DOHH2 (cell line): ENCODE data around the gene PRDM5.

Experiments
- H3F3A ChIP-seq: fragments of 200-600 bp; sonication (generic), shearing (Covaris generic); 2 replicates; pipeline ENCODE4 v1.6.0; 2016; ENCODE audit warnings: antibody characterized with exemption, mild to moderate bottlenecking; ENCODE audit not compliant: control insufficient read depth, insufficient read depth
- H3K27ac ChIP-seq: fragments of 200-600 bp; sonication (generic); 2 replicates; pipeline ENCODE4 v1.5.1; 2014; ENCODE audit warnings: low read depth, mild to moderate bottlenecking, low read length, moderate library complexity
- H3K27me3 ChIP-seq: fragments of 200-600 bp; sonication (generic); 2 replicates; pipeline ENCODE4 v1.6.1; 2014; ENCODE audit warnings: mild to moderate bottlenecking, low read length, mixed read lengths; ENCODE audit not compliant: control insufficient read depth
- H3K36me3 ChIP-seq: fragments of 200-600 bp; sonication (generic); 2 replicates; pipeline ENCODE4 v1.6.1; 2014; ENCODE audit warnings: mild to moderate bottlenecking, low read length, moderate library complexity, mixed read lengths; ENCODE audit not compliant: control insufficient read depth
- H3K4me1 ChIP-seq: fragments of 200-600 bp; sonication (generic); 2 replicates; pipeline ENCODE4 v1.6.1; 2014; ENCODE audit warnings: mild to moderate bottlenecking, low read length, mixed read lengths; ENCODE audit not compliant: control insufficient read depth
- H3K4me2 ChIP-seq: fragments of 200-600 bp; sonication (generic); 2 replicates; pipeline ENCODE4 v1.6.0; 2014; ENCODE audit warnings: mild to moderate bottlenecking, low read length, moderate library complexity
- H3K4me3 ChIP-seq: fragments of 200-600 bp; sonication (generic); 2 replicates; pipeline ENCODE4 v1.5.1; 2014; ENCODE audit warnings: mild to moderate bottlenecking, low read length, mixed read lengths
- H3K79me2 ChIP-seq: fragments of 200-600 bp; sonication (generic); 2 replicates; pipeline ENCODE4 v1.6.1; 2014; ENCODE audit warnings: mild to moderate bottlenecking, low read length, mixed read lengths; ENCODE audit not compliant: control insufficient read depth
- H3K9me2 ChIP-seq: fragments of 200-600 bp; sonication (generic); replicated peaks from 2 replicates; pipeline ENCODE4 v1.6.1; 2014; ENCODE audit warnings: mild to moderate bottlenecking, low read length, mixed read lengths; ENCODE audit not compliant: control insufficient read depth
- H3K9me3 ChIP-seq: fragments of 200-600 bp; sonication (generic); 2 replicates; pipeline ENCODE4 v1.6.1; 2014; ENCODE audit warnings: antibody characterized with exemption, low read length, mixed read lengths; ENCODE audit not compliant: control insufficient read depth, insufficient read depth
- H4K20me1 ChIP-seq: fragments of 200-600 bp; sonication (generic); 2 replicates; pipeline ENCODE4 v1.6.0; 2014; ENCODE audit warnings: low read depth, mild to moderate bottlenecking, antibody characterized with exemption, low read length, moderate library complexity; ENCODE audit not compliant: control insufficient read depth, insufficient read depth
- EZH2phosphoT487 ChIP-seq: fragments of 200-600 bp; sonication (generic); IDR thresholded peaks from 2 replicates; pipeline ENCODE4 v1.6.1; 2017; ENCODE audit warnings: borderline replicate concordance, mild to moderate bottlenecking, antibody characterized with exemption, low read length, moderate library complexity, mixed read lengths
- TF ChIP-seq, protein P1 (sequence below): fragments of 200-600 bp; sonication (generic); IDR thresholded peaks from one replicate; pipeline ENCODE4 v1.5.1; 2014; ENCODE audit warnings: antibody characterized with exemption, mild to moderate bottlenecking, low read depth, low read length; ENCODE audit not compliant: poor library complexity, severe bottlenecking

PRDM5 gene

DNA sequence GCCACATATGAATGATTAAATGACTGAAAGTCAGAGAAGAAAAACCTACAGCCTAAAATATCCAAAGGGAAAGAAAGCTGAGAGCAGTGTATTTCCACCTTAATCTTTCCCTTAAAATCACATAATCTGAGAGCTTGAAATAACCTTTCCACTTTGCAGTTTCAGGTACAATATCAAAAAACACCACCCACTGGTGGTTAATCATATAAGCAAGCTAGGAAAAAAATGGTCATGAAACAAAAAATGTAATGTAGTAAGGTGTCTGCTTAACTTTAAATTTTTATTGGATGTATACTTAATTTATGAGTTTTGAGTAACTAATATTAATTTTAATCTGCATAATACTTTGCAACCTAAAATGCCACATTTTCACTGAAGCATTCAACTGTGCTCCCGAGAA is 3.2 kb downstream of the PRDM5 start:
- Histone ChIP-seq H3K79me2 (no peaks in the 10 kb centered on the region), H3K4me2 (no peak overlapping the region), H4K20me1 (no peaks in the 10 kb centered on the region), H3K27ac (no peak overlapping the region), H3K9me2 (no peaks in the 10 kb centered on the region), H3K4me1 (no peaks in the 10 kb centered on the region), H3K9me3 (no peaks in the 10 kb centered on the region), H3K36me3 (no peaks in the 10 kb centered on the region), H3K4me3 (no peak overlapping the region), H3F3A (no peaks in the 10 kb centered on the region), H3K27me3 (no peaks in the 10 kb centered on the region)
- TF ChIP-seq EZH2phosphoT487: no peak
- TF ChIP-seq, protein P1, sequence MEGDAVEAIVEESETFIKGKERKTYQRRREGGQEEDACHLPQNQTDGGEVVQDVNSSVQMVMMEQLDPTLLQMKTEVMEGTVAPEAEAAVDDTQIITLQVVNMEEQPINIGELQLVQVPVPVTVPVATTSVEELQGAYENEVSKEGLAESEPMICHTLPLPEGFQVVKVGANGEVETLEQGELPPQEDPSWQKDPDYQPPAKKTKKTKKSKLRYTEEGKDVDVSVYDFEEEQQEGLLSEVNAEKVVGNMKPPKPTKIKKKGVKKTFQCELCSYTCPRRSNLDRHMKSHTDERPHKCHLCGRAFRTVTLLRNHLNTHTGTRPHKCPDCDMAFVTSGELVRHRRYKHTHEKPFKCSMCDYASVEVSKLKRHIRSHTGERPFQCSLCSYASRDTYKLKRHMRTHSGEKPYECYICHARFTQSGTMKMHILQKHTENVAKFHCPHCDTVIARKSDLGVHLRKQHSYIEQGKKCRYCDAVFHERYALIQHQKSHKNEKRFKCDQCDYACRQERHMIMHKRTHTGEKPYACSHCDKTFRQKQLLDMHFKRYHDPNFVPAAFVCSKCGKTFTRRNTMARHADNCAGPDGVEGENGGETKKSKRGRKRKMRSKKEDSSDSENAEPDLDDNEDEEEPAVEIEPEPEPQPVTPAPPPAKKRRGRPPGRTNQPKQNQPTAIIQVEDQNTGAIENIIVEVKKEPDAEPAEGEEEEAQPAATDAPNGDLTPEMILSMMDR: no peak

DNA sequence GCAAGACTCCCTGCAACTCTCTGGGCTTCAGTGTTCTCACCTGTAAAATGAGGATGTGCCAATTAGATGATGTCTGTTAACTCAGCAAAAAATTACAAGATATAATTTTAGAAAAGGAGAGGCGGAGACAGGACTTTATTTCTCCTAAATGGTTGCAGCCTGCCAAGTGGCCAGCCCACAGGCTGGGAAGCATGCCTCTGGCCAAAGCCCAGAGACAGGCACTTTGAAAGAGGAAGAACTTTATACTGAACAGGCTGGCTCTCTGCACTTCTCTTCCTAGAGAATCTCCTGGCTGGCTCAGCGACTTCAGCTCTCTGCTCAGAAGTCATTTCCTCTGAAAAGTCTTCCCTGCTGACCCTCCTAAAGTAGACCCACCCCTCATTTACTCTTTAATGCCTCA is 3.7 kb downstream of the PRDM5 start:
- H4K20me1 ChIP-seq: no peaks in the 10 kb centered on the region
- no peaks in the 10 kb centered on the region for H3K4me1 ChIP-seq
- no peak overlapping the region for H3K4me2 ChIP-seq
- H3K27ac ChIP-seq: no peak overlapping the region
- no peaks in the 10 kb centered on the region for H3K36me3 ChIP-seq
- no peaks in the 10 kb centered on the region for H3K79me2 ChIP-seq
- no peak for TF ChIP-seq EZH2phosphoT487
- TF ChIP-seq, protein P1: no peak
- H3K9me2 ChIP-seq: no peaks in the 10 kb centered on the region
- H3F3A ChIP-seq: no peaks in the 10 kb centered on the region
- H3K4me3 ChIP-seq: no peak overlapping the region
- no peaks in the 10 kb centered on the region for H3K27me3 ChIP-seq
- no peaks in the 10 kb centered on the region for H3K9me3 ChIP-seq

DNA sequence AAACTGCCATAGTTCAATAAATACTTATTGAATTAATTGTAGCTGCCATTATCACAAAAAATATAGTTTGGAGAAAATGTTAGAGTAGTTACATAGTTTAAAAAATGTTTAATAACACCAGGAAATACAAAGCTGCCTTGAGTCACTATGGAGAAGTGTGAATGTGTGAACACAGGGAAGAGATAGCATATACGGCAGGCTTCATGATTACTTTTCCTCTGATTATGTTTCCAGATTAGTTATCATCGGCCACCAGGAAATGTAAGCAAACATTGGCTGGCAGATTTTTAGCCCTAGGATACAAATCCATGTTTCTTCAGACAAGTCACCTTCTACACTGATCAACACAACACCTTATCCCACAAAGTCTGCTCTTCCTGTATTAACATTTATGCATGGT is 4.4 kb downstream of the PRDM5 start:
- Histone ChIP-seq H3K4me2 (no peak overlapping the region), H3K9me3 (no peaks in the 10 kb centered on the region), H3K27ac (no peak overlapping the region), H3K36me3 (no peaks in the 10 kb centered on the region), H4K20me1 (no peaks in the 10 kb centered on the region), H3K79me2 (no peaks in the 10 kb centered on the region), H3K27me3 (no peaks in the 10 kb centered on the region), H3K9me2 (no peaks in the 10 kb centered on the region), H3F3A (no peaks in the 10 kb centered on the region), H3K4me3 (no peak overlapping the region), H3K4me1 (no peaks in the 10 kb centered on the region)
- TF ChIP-seq EZH2phosphoT487: no peak
- TF ChIP-seq, protein P1: no peak

DNA sequence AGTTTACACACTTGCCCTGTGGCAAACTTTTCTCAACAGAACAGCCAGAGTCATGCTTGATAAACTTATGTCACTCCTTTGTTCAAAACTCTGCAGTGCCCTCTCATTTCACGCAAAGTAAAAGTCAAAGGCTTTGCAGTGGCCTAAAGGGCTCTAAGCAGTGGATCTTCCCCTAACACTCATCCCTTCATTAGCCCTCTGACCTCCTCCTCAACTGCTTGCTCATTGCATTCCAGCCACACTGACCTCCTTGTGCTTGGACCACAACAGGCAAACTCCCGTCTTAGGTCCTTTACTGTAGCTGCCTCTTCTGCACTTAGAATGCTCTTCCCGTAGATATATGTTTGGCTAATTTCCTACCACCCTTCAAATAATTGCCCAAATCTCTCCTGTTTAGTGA is 5.6 kb downstream of the PRDM5 start:
- TF ChIP-seq, protein P1: no peak
- TF ChIP-seq EZH2phosphoT487: no peak
- no peaks in the 10 kb centered on the region for H3K36me3 ChIP-seq
- no peak overlapping the region for H3K4me2 ChIP-seq
- H3K27ac ChIP-seq: no peak overlapping the region
- H3K27me3 ChIP-seq: no peaks in the 10 kb centered on the region
- H3K4me1 ChIP-seq: no peaks in the 10 kb centered on the region
- H3K9me2 ChIP-seq: no peaks in the 10 kb centered on the region
- H3K9me3 ChIP-seq: no peaks in the 10 kb centered on the region
- H3K79me2 ChIP-seq: no peaks in the 10 kb centered on the region
- H3K4me3 ChIP-seq: no peak overlapping the region
- no peaks in the 10 kb centered on the region for H3F3A ChIP-seq
- no peaks in the 10 kb centered on the region for H4K20me1 ChIP-seq
